NCI-H526 treated with DMSO at 0.1 percent for 48 hours (cell line): Measurements from ENCODE around the gene RBM42.

Source experiments
- DNase-seq: peaks from one replicate; lab custom pipeline; 2025; lab: John Stamatoyannopoulos, UW

The RBM42 gene

DNA sequence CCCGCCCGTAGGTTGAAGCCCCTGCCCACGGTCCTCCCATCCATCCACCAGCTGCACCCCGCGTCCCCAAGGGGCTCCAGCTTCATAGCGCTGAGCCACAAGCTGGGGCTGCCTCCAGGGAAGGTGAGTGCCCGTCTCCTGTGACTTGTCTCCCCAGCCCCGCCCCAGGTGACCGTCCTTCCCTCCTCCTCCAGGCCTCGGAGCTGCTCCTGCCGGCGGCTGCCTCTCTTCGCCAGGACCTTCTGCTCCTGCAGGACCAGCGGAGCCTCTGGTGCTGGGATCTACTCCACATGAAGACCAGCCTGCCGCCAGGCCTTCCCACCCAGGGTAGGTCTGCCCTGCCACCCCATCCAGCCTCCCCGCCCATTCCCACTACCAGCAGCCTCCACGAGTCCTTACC lies 8.8 kb upstream of the RBM42 start:
- DNase-seq: no peak

DNA sequence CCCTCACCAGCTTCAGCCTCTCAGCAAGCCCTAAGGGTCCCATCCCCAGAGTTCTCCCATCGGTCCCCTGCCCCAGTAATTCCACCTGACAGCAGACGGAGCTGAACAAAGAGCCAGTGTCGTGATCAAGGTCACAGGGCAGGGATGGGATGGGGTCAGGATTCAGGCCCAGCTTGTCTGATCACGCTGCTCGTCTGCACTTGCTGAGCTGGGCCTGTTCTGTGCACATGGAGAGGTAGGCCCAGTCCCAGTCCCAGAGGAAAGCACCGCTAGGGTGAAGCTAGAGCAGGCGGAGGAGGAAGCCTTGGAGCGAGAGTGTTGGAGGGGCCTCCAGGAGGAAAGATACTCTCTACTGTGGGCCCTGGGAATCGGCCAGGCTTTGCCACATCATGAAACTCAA lies 7.1 kb upstream of the RBM42 start:
- DNase-seq: no peak

DNA sequence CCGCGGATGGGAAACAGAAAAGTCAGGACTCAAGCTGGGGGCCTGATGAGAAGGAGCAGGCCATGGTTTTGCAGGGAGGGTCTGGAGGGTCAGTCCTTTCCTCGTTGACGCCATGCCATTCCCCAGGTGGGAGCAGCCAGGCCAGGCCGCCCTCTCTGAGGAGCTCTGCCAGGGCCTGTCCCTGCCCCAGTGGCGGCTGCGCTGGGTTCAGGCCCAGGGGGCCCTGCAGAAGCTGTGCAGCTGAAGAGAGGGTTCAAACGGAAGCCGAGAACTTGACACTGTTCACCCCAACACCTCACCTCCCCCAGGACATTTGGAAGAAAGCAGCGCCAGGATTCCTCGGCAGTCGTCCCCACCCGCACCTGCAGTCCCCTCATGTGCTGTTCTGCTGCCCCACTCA lies 6.1 kb upstream of the RBM42 start:
- DNase-seq: no peak

DNA sequence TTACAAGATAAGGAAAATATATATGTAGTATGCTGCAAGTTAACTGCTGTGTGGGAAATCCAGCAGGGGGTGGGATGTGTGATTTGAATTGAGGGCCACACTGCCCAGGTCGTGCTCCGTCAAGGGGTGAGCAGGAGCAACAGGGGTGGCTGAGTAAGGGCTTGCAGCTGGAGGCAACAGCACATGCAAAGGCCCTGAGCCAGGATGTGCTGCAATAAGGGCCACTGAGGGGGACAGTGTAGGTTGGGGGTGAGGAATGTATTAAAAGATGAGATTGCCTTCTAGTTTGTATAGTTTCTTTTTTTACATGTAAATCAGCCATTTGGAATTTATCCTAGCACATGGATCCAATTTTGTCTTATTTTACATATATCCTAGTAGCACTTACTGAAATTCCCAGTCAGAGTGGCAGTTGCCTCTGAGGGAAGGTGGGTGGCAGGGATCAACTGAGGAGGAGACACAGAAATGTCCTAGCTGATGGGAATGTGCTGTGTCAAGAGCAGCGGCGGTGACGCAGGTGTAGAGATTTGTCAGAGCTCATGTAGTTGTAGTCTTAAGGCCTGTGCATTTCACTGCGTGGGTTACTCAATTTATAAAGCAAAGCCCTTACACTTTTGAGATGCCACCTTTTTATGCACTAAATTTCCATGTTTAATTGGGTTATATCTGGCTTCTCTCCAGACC lies 5.4 kb upstream of the RBM42 start:
- no peak for DNase-seq

DNA sequence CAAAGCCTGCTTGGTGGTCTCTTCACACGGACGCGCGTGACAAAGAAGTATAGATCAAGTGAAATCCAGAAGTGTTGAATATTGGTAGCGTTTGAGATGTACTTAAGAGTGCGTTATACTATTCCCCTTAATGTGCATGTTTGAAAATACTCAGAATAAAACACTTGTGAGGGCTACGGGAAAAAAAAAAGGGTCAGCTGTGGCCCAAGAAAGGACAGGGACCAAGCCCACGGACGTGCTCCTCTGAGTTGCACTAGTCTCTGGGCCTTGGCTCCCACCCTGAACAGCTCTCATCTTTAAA lies 622 bp upstream of the RBM42 start:
- DNase-seq: no peak

DNA sequence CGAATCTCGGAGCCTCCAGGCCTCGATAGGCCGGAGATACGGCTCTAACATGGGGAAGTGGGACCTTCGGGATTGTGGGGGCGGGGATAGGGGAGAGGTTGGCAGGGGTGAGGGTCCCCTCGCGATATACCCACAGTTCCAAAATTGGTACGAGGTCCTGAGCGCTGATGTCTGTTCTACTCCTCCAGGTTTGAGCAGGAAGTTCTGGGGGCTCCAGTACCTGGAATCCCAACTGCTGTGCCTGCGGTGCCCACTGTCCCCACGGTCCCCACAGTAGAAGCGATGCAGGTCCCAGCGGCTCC lies 447 bp downstream of the RBM42 start:
- no peak for DNase-seq

DNA sequence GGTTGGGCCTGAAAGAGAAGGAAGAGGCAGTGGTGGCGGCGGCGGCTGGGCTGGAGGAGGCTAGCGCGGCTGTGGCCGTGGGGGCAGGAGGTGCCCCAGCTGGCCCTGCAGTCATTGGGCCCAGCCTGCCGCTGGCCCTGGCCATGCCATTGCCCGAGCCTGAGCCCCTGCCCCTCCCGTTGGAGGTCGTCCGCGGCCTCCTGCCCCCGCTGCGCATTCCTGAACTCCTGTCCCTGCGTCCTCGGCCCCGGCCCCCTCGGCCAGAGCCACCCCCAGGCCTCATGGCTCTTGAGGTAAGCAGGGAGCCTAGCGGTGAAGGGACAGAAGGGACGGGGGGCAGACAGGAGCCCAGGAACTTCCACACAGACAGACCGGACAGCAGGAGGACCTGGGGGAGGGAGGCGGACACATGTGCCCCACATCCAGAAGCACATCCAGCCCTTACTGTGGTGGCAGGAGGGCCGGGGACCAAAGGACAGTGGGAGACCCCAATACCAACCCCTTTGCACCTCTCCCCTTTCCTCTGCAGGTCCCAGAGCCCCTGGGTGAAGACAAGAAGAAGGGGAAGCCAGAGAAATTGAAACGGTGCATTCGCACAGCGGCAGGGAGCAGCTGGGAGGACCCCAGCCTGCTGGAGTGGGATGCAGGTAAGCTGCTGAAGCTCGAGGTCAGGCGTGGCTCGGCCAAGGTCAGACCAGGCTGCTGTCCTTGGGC lies 5.0 kb downstream of the RBM42 start:
- DNase-seq: no peak

DNA sequence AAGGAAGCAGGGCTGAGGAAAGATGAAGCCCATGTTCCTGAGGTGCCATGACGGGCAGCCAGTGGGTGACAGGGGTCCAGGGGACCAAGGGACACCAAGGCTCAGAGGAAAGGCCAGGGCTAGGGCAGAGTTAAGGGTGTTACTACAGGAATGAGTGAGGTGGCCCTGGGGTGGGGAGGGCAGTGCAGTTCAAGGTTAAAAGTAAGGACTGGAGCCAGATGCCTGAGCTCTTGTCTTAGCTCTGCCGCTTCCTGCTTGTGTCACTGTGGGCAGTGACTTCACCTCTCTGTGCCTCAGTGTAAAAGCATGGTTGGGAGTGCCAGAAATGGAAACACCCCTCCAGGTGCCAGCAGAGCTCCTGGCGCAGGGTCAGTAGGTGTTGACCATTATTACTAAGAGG lies 7.8 kb downstream of the RBM42 start:
- no peak for DNase-seq

DNA sequence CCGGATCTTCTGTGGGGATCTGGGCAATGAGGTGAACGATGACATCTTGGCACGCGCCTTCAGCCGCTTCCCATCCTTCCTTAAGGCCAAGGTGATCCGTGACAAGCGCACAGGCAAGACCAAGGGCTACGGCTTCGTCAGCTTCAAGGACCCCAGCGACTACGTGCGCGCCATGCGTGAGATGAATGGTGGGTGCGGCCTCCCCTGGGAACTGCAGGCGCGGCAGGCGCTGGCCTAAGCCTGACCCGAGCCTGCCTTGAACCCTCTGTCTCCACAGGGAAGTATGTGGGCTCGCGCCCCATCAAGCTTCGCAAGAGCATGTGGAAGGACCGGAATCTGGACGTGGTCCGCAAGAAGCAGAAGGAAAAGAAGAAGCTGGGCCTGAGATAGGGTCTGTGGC lies 8.3 kb downstream of the RBM42 start:
- DNase-seq: no peak

DNA sequence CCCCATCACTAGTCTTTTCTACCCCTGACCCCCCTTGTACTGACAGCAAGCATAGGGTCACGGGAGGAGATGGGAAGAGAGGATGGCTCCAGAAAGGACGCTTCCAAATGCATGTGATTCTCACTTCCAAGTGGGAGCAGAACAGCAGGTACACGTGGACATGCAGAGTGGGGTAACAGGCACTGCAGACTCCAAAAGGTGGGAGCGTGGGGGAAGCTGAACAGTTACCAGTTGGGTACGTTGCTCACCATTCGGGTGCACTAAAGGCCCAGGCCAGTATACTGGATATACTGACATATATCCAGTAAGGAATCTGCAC lies 10.4 kb downstream of the RBM42 start:
- no peak for DNase-seq

DNA sequence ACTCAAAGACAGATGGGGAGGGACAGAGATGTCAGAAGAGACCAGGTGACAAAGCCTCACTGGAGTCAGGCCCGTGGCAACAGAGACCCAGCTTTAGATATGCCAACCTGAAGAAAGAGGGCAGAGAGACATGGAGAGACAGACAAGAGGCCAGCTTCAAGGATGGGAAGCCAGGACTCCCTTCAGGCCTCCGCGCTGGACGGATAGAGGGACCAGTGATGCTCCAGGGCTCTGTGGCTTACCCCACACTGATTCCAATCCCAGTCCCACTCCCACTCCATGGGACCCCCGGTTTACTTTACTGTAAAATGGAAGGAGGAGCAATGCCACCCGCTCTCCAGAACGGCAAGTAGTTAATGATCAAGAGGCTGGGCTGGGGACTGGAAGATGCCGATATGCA lies 11.0 kb downstream of the RBM42 start:
- DNase-seq: no peak

DNA sequence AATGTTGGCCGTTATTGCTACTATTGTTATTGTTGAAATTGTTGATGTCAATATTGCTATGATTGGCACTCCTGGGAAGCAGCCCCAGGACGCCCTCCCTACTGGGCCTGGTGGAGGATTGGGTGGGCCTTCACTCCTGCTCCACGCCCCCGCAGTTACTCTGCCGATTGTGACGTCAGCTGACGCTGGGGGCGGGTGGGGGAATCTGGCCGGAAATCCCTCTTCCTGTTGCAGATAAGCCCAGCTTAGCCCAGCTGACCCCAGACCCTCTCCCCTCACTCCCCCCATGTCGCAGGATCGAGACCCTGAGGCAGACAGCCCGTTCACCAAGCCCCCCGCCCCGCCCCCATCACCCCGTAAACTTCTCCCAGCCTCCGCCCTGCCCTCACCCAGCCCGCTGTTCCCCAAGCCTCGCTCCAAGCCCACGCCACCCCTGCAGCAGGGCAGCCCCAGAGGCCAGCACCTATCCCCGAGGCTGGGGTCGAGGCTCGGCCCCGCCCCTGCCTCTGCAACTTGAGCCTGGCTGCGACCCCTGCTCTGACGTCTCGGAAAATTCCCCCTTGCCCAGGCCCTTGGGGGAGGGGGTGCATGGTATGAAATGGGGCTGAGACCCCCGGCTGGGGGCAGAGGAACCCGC lies 12.8 kb downstream of the RBM42 start, which contains the start of gene ETV2:
Gene ETV2 (plus strand): TSS at position 231 of the 637 bp plus-strand sequence. CDS start 716 bp downstream, outside the sequence.
- no peak for DNase-seq

DNA sequence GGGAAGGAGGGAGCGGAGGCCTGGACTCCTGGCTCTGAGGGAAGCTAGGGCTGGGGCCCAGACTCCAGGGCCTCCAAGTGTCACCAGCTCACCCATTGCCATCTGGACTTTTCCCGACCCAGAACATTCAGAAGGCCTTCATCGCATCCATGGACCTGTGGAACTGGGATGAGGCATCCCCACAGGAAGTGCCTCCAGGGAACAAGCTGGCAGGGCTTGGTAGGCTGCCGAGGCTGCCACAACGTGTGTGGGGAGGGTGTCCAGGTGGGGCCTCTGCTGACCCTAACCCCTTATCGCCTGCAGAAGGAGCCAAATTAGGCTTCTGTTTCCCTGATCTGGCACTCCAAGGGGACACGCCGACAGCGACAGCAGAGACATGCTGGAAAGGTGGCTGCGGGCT lies 13.5 kb downstream of the RBM42 start:
- DNase-seq: no peak

DNA sequence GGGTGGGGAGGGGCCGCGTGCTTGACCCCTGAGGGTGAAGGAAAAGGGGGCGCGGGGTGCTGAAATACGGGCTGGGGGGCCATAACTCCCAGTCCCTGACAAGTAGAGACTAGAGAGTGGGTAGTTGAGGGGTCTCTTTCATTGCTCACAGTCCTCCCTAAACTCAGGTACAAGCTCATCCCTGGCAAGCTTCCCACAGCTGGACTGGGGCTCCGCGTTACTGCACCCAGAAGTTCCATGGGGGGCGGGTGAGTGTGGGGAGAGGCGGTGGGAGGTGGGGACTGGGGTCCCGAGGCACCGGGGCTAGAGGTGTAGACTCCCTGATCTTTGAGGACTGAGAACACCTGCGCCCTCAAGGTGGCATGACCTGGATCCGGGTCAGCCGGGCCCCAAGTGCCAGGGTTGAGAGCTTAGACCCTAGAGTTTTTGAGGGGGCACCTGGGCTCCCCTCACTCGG lies 14.0 kb downstream of the RBM42 start:
- no peak for DNase-seq

DNA sequence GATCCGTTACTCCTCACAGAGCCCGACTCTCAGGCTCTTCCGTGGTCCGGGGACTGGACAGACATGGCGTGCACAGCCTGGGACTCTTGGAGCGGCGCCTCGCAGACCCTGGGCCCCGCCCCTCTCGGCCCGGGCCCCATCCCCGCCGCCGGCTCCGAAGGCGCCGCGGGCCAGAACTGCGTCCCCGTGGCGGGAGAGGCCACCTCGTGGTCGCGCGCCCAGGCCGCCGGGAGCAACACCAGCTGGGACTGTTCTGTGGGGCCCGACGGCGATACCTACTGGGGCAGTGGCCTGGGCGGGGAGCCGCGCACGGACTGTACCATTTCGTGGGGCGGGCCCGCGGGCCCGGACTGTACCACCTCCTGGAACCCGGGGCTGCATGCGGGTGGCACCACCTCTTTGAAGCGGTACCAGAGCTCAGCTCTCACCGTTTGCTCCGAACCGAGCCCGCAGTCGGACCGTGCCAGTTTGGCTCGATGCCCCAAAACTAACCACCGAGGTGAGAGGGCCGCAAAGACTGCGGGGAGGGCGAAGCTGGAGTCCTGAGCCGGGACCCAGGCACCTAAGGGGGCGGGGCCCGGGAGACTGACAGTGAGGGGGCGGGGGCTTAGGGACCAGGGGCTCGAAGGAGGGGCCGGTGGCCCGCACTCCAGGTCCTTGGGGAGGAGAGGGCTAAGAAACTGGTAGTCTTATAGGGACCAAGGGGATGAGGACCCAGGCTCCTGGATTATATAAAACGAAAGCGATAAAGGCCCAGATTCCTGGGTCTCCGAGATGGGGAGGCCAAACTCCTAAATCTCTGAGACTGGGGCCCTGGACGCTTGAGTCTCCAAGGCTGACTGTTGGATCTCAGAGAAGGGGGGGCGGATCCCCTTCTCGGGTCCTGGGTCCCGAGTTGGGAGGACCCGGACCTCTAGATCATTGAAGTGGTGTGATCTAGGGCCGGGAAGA lies 14.7 kb downstream of the RBM42 start:
- DNase-seq: peak; percentile 89

DNA sequence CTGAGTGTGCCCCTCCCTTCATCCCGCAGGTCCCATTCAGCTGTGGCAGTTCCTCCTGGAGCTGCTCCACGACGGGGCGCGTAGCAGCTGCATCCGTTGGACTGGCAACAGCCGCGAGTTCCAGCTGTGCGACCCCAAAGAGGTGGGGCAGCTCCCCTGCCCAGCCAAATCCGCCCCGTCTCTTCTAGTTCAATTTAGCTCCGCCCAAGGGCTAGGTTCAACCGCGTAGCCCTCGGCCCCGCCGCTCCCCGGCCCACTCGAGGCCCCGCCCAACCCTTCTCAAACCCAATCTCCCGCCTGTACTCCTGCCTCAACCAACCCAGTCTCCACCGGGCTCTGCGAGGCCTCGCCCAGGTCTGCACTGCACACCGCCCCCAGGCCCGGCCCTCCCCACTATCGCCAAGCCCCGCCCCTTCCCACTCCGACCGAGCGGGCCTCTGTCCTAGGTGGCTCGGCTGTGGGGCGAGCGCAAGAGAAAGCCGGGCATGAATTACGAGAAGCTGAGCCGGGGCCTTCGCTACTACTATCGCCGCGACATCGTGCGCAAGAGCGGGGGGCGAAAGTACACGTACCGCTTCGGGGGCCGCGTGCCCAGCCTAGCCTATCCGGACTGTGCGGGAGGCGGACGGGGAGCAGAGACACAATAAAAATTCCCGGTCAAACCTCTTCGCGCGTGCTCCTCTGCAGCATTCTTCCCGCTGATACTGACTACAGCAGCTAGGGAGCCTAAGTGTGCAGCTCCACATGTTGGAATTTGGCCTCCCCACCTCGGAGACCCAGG lies 15.6 kb downstream of the RBM42 start:
- DNase-seq: peak; percentile 97

DNA sequence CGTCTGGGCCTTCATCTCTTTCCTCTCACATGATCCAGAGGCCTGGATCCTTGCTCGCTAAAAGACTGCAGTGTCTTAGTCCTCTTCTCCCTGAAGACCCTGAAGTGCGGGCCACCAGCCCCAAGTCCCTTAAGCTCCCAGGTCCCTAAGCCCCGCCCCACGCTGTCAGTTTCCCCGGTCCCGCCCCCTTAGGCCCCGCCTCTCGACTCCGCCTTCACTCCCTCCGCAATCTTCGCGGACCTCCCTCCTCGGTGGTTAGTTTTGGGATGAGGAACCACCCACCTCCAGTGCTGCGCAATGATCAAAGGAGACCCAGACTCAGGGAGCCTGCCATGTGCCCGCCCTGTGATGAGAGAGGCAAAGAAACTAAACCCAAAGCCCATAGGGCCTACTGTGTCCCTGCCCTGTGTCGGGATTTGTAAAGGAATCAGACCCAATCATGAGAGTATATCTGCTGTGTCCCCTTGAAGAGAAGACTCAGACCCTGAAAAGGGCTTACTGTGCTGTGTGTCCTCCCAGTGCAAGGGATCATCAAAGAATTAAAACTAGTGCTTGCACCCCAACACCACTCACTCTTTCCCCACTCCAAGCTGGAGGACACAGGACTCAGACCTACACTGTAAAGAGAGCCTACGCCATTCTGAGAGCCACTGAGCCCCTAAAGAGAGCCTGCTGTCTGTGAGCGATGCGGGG lies 16.3 kb downstream of the RBM42 start:
- DNase-seq: peak; percentile 64

DNA sequence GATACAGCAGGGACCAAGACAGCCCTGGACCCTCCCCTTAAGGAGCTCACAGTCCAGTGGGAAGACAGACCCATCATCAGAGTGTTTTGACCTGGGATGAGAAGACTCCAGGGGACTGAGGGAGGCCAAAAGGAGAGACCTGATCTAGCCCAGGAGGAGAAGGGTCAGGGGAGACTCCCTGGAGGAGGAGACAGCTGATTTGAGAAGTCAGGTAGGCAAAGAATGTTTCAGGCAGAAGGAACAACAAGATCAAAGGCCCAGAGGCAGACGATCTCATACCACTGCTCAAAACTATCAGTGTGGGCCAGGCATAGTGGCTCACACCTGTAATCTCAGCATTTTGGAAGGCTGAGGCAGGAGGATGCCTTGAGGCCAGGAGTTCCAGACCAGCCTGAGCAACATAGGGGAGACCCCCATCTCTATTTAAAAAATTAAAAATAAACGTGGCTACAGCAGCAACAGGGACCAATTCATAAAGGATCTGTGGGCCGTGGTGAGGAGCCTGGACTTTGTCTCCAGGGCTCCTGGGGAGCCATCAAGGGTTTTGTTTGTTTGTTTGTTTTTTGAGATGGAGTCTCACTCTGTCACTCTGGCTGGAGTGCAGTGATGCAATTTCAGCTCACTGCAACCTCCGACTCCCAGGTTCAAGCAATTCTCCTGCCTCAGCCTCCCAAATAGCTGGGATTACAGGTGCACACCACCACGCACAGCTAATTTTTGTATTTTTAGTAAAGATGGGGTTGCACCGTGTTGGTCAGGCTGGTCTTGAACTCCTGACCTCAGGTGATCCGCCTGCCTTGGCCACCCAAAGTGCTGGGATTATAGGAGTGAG lies 17.1 kb downstream of the RBM42 start:
- no peak for DNase-seq

DNA sequence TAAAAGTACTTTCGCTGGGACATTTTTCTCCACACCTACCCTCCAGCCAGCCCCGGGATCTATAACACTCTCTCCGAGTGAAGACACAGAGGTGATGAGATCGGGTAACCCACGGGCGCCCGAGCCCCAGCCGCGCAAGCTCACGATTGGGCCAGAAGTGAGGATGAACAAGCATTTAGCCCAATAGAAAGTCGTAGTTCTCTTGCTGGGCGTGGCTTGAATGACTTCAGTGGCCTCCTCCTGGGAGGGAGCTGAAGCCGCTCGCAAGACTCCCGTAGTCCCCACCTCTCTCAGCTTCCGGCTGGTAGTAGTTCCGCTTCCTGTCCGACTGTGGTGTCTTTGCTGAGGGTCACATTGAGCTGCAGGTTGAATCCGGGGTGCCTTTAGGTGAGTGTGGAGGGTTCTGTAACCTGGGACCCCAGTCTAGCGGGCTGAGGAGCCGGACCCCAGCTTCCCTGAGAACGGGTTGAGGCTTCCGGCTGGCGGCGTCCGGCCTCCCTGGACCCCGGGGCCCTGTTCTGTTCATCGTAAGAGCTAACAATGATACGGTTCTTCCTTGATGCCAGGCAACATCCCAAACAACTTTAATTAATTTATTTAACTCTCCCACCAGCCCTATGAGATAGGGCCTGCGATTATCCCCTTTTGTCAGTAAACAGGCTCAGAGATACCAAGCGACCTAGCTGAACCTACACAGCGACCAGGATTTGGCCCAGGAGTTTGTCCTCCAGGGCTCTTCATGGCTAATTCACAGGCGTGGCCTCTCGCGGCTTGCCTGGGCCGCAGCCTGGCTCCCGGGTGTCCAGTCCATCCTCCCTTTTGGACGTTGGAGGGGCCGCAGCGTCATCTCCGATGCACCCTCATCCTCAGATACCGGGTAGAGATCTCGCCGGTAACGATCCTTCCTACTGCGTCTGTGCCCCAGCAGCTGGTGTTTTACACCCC lies 19.5 kb downstream of the RBM42 start, which contains the start of gene COX6B1:
Gene COX6B1 (plus strand): TSS at position 307 of the 945 bp plus-strand sequence. CDS start 2,921 bp downstream, outside the sequence.
- DNase-seq: peak; percentile 99
